ENCODE results near the gene EMX2.

DNA sequence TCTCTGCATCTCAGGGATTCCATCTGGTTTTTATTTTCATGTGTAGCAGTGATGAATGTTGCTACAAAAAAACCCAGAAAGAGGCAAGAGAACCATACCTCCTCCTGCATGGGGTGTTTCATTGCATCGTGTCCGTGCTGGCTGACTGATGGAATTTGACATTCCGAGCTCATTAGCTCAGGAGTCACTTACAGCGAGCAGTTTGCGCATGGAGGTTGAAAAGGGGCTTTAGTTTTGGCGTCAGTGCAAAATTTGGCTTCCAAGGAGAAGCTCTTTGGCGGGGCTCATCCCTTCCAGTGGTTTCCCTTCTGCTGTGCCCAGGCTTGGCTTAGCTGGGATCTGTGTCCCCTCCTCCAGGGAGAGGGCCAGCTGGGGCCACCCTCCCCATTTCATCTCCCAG, 25.8 kb downstream of the EMX2 start:
- TF ChIP-seq ZNF274 (IDR thresholded peaks at IDR 0.05; ENCODE audit: low read depth, low read length) (no peak), POLR2AphosphoS5 (IDR thresholded peaks at IDR 0.05; ENCODE audit: low read depth, low read length) (no peak), RAD21 (IDR thresholded peaks at IDR 0.05; ENCODE audit: low read depth) (no peak), SIN3A (IDR thresholded peaks at IDR 0.05; ENCODE audit: low read depth) (no peak), POLR2A (IDR thresholded peaks at IDR 0.05; ENCODE audit: borderline replicate concordance, extremely low read depth, insufficient read depth, insufficient read length) (no peak), REST (IDR thresholded peaks at IDR 0.05; ENCODE audit: low read depth) (no peak), CEBPB (IDR thresholded peaks at IDR 0.05; ENCODE audit: low read depth) (no peak), EZH2phosphoT487 (IDR thresholded peaks at IDR 0.05; ENCODE audit: borderline replicate concordance) (no peak), YY1 (IDR thresholded peaks at IDR 0.05; ENCODE audit: extremely low read depth, insufficient replicate concordance, low read depth, low read length) (no peak), TCF7L2 (IDR thresholded peaks at IDR 0.05; ENCODE audit: borderline replicate concordance, extremely low read depth, insufficient read depth, insufficient read length) (no peak), EZH2 (IDR thresholded peaks at IDR 0.05) (no peak)
- TF ChIP-seq, protein P1, sequence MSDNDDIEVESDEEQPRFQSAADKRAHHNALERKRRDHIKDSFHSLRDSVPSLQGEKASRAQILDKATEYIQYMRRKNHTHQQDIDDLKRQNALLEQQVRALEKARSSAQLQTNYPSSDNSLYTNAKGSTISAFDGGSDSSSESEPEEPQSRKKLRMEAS (IDR thresholded peaks at IDR 0.05) = no peak
- TF ChIP-seq, protein P2, sequence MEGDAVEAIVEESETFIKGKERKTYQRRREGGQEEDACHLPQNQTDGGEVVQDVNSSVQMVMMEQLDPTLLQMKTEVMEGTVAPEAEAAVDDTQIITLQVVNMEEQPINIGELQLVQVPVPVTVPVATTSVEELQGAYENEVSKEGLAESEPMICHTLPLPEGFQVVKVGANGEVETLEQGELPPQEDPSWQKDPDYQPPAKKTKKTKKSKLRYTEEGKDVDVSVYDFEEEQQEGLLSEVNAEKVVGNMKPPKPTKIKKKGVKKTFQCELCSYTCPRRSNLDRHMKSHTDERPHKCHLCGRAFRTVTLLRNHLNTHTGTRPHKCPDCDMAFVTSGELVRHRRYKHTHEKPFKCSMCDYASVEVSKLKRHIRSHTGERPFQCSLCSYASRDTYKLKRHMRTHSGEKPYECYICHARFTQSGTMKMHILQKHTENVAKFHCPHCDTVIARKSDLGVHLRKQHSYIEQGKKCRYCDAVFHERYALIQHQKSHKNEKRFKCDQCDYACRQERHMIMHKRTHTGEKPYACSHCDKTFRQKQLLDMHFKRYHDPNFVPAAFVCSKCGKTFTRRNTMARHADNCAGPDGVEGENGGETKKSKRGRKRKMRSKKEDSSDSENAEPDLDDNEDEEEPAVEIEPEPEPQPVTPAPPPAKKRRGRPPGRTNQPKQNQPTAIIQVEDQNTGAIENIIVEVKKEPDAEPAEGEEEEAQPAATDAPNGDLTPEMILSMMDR (IDR thresholded peaks at IDR 0.05 in 2 of 3, conservative IDR thresholded peaks at IDR 0.05 in 1 of 3; ENCODE audit: borderline replicate concordance in 1 of 3, insufficient read depth in 1 of 3, low read depth in 2 of 3, low read length in 2 of 3) = no peak
